ENCODE data around the gene S100A8.

GRCh38 chr1:153392822-153393221, 1.9 kb upstream of the S100A8 start:
- TF ChIP-seq CTCF (IDR thresholded peaks at IDR 0.05) = no peak
- no peak for TF ChIP-seq REST (IDR thresholded peaks at IDR 0.05; ENCODE audit: insufficient read depth in 1 of 2, low read depth in 2 of 2, low read length in 1 of 2)
- TF ChIP-seq SIN3A (IDR thresholded peaks at IDR 0.05; ENCODE audit: borderline replicate concordance, insufficient read depth, low read depth, low read length) = no peak
- TF ChIP-seq POLR2AphosphoS5 (IDR thresholded peaks at IDR 0.05; ENCODE audit: low read depth, low read length) = no peak
- no peak for TF ChIP-seq TCF7L2 (IDR thresholded peaks at IDR 0.05; ENCODE audit: low read depth, low read length)
